SU-DHL-6 (cell line): Measurements from ENCODE around the gene ANKRD39.

ENCODE experiments used
- H2AFZ ChIP-seq: fragments of 200-600 bp; sonication (generic); 2 replicates; pipeline ENCODE4 v1.6.1; 2014; ENCODE audit warnings: low read depth, mild to moderate bottlenecking, moderate library complexity, mixed read lengths, antibody characterized with exemption, low read length; ENCODE audit not compliant: severe bottlenecking
- H3F3A ChIP-seq: fragments of 200-600 bp; shearing (Covaris generic); 2 replicates; pipeline ENCODE4 v1.6.0; 2016; ENCODE audit warnings: antibody characterized with exemption, mild to moderate bottlenecking; ENCODE audit not compliant: insufficient read depth
- H3K27ac ChIP-seq: fragments of 200-600 bp; sonication (generic); 2 replicates; pipeline ENCODE4 v1.5.1; 2016; ENCODE audit warnings: low read depth, mild to moderate bottlenecking, low read length, moderate library complexity, mixed read lengths
- H3K27me3 ChIP-seq: fragments of 200-600 bp; sonication (generic), shearing (Covaris generic); 2 replicates; pipeline ENCODE4 v1.6.0; 2014; ENCODE audit warnings: mild to moderate bottlenecking, low read length
- H3K36me3 ChIP-seq: fragments of 200-600 bp; sonication (generic); 2 replicates; pipeline ENCODE4 v1.6.1; 2014; ENCODE audit warnings: mild to moderate bottlenecking, low read length, mixed read lengths
- H3K4me2 ChIP-seq: fragments of 300-600, 200-600 bp; shearing (Covaris generic), sonication (generic); 2 replicates; pipeline ENCODE4 v1.6.0; 2014; ENCODE audit warnings: low read length, low read depth, mild to moderate bottlenecking; ENCODE audit not compliant: poor library complexity, severe bottlenecking
- H3K4me3 ChIP-seq: fragments of 200-600 bp; sonication (generic); 2 replicates; pipeline ENCODE4 v1.5.1; 2014; ENCODE audit warnings: antibody characterized with exemption, low read length, mild to moderate bottlenecking, mixed read lengths; ENCODE audit not compliant: insufficient read depth, poor library complexity, severe bottlenecking
- H3K79me2 ChIP-seq: fragments of 200-600 bp; sonication (generic); 2 replicates; pipeline ENCODE4 v1.6.1; 2014; ENCODE audit warnings: mild to moderate bottlenecking, low read length, moderate library complexity; ENCODE audit not compliant: insufficient read depth
- H3K9ac ChIP-seq: fragments of 200-600 bp; sonication (generic); 2 replicates; pipeline ENCODE4 v1.7.0; 2014; ENCODE audit warnings: mild to moderate bottlenecking, low read length
- H3K9me2 ChIP-seq: fragments of 200-600 bp; sonication (generic); replicated peaks from 2 replicates; pipeline ENCODE4 v1.6.1; 2014; ENCODE audit warnings: low read length; ENCODE audit not compliant: insufficient read depth
- H3K9me3 ChIP-seq: fragments of 200-600 bp; sonication (generic); 2 replicates; pipeline ENCODE4 v1.6.1; 2014; ENCODE audit warnings: low read length, mixed read lengths; ENCODE audit not compliant: insufficient read depth
- H4K20me1 ChIP-seq: fragments of 200-600 bp; sonication (generic); 2 replicates; pipeline ENCODE4 v1.6.1; 2014; ENCODE audit warnings: low read depth, mild to moderate bottlenecking, antibody characterized with exemption, low read length, moderate library complexity, mixed read lengths
- EZH2phosphoT487 ChIP-seq: fragments of 200-600 bp; sonication (generic), shearing (Covaris generic); conservative IDR thresholded peaks from 2 replicates; pipeline ENCODE4 v1.6.1; 2018; ENCODE audit warnings: mild to moderate bottlenecking, antibody characterized with exemption, low read length, moderate library complexity, mixed read lengths
- TF ChIP-seq, protein P1 (sequence below): fragments of 200-600 bp; sonication (generic); IDR thresholded peaks from one replicate; pipeline ENCODE4 v1.5.1; 2017; ENCODE audit warnings: antibody characterized with exemption, mild to moderate bottlenecking, low read length, moderate library complexity; ENCODE audit not compliant: insufficient read depth, poor library complexity, severe bottlenecking

ANKRD39 gene

GRCh38 chr2:96816836-96817702, 40.7 kb downstream of the ANKRD39 start:
- no peak for TF ChIP-seq EZH2phosphoT487
- TF ChIP-seq, protein P1, sequence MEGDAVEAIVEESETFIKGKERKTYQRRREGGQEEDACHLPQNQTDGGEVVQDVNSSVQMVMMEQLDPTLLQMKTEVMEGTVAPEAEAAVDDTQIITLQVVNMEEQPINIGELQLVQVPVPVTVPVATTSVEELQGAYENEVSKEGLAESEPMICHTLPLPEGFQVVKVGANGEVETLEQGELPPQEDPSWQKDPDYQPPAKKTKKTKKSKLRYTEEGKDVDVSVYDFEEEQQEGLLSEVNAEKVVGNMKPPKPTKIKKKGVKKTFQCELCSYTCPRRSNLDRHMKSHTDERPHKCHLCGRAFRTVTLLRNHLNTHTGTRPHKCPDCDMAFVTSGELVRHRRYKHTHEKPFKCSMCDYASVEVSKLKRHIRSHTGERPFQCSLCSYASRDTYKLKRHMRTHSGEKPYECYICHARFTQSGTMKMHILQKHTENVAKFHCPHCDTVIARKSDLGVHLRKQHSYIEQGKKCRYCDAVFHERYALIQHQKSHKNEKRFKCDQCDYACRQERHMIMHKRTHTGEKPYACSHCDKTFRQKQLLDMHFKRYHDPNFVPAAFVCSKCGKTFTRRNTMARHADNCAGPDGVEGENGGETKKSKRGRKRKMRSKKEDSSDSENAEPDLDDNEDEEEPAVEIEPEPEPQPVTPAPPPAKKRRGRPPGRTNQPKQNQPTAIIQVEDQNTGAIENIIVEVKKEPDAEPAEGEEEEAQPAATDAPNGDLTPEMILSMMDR = no peak
- peak overlapping the region; percentile 72 for H3K9ac ChIP-seq
- no peak overlapping the region for H2AFZ ChIP-seq
- no peaks in the 10 kb centered on the region for H3K36me3 ChIP-seq
- no peaks in the 10 kb centered on the region for H3K9me3 ChIP-seq
- no peaks in the 10 kb centered on the region; the same call in 1 of the 2 replicates for H3F3A ChIP-seq
- peak overlapping the region; percentile 76 for H3K4me3 ChIP-seq
- no peak overlapping the region; the same call in 1 of the 2 replicates for H3K27ac ChIP-seq
- H4K20me1 ChIP-seq = no peaks in the 10 kb centered on the region; the same call in 1 of the 2 replicates
- no peaks in the 10 kb centered on the region for H3K27me3 ChIP-seq
- H3K9me2 ChIP-seq = no peaks in the 10 kb centered on the region
- H3K79me2 ChIP-seq = peaks cover 38% of the 10 kb centered on the region
- peak overlapping the region; percentile 61 for H3K4me2 ChIP-seq

- H3K79me2 ChIP-seq = peaks cover 34% of the 10 kb centered on the region
Measured at GRCh38 chr2:96816127-96816835, 41.5 kb downstream of the ANKRD39 start, which contains the start of gene CNNM3. CNNM3 (plus strand) TSS chr2:96816268; CDS start chr2:96816278, 10 bp downstream.

GRCh38 chr2:96815326-96816126, 42.3 kb downstream of the ANKRD39 start:
- Histone ChIP-seq H4K20me1 (no peaks in the 10 kb centered on the region; the same call in 1 of the 2 replicates), H3K9ac (peak overlapping the region; percentile 72), H3K36me3 (no peaks in the 10 kb centered on the region), H3K79me2 (peaks cover 27% of the 10 kb centered on the region), H3K4me3 (peak overlapping the region; percentile 76), H3K27ac (0 out of 2 replicates have a peak overlapping the region, but pooled peaks have one; percentile 31), H3K27me3 (no peaks in the 10 kb centered on the region), H3K9me2 (no peaks in the 10 kb centered on the region), H3K4me2 (peak overlapping the region; percentile 74), H2AFZ (peak overlapping the region; percentile 75), H3K9me3 (no peaks in the 10 kb centered on the region), H3F3A (no peaks in the 10 kb centered on the region; the same call in 1 of the 2 replicates)
- TF ChIP-seq, protein P1 = no peak
- TF ChIP-seq EZH2phosphoT487 = no peak

More at GRCh38 chr2:96816127-96816835, 41.5 kb downstream of the ANKRD39 start, which contains the start of gene CNNM3:
- peak within 1 kb of the TSS; percentile 72 for H3K9ac ChIP-seq
- H3K9me3 ChIP-seq = no peaks in the 10 kb centered on the region
- peak within 1 kb of the TSS; percentile 92 for H2AFZ ChIP-seq
- no peaks in the 10 kb centered on the region for H3K27me3 ChIP-seq
- peak within 1 kb of the TSS; percentile 74 for H3K4me2 ChIP-seq
- no peaks in the 10 kb centered on the region; the same call in 1 of the 2 replicates for H4K20me1 ChIP-seq
- H3K27ac ChIP-seq = peak within 1 kb of the TSS; percentile 77
- no peaks in the 10 kb centered on the region for H3K36me3 ChIP-seq
- H3K9me2 ChIP-seq = no peaks in the 10 kb centered on the region
- TF ChIP-seq, protein P1 = no peak
- no peak for TF ChIP-seq EZH2phosphoT487
- H3F3A ChIP-seq = no peaks in the 10 kb centered on the region; the same call in 1 of the 2 replicates
- H3K4me3 ChIP-seq = peak within 1 kb of the TSS; percentile 76
